PFSK-1 (cell line): ENCODE results near the gene MYO9A.

Experiments
- FOXP2 ChIP-seq: optimal IDR thresholded peaks from 2 replicates; pipeline ENCODE3; 2011; ENCODE audit warnings: borderline replicate concordance, control low read depth, inconsistent platforms; ENCODE audit not compliant: insufficient read depth; ENCODE audit errors: extremely low read length, extremely low read depth
- POLR2AphosphoS5 ChIP-seq: IDR thresholded peaks from 2 replicates; pipeline ENCODE4 v1.6.1; 2012; ENCODE audit warnings: low read depth, mild to moderate bottlenecking, control low read depth, low read length, moderate library complexity
- REST ChIP-seq, 2 experiments: IDR thresholded peaks; 2 replicates each; pipeline versions ENCODE4 v1.6.1 to v1.8.0; 2011 to 2012; ENCODE audit warnings: low read depth in 2 of 2, low read length in 2 of 2, control low read depth in 1 of 2, inconsistent platforms in 1 of 2, mild to moderate bottlenecking in 1 of 2, moderate library complexity in 1 of 2; ENCODE audit not compliant: insufficient read depth in 1 of 2
- SIN3A ChIP-seq: IDR thresholded peaks from 2 replicates; pipeline ENCODE4 v1.6.1; 2012; ENCODE audit warnings: mild to moderate bottlenecking, low read length, moderate library complexity, borderline replicate concordance; ENCODE audit not compliant: insufficient read depth
- TAF1 ChIP-seq: IDR thresholded peaks from 2 replicates; pipeline ENCODE4 v1.6.1; 2012; ENCODE audit warnings: low read length, control low read depth, borderline replicate concordance; ENCODE audit not compliant: insufficient read depth

GRCh38 chr15:72092691-72093090 lies 25.3 kb downstream of the MYO9A start:
- TF ChIP-seq POLR2AphosphoS5 (no peak), REST (IDR thresholded peaks at IDR 0.05; ENCODE audit: insufficient read depth in 1 of 2, low read depth in 2 of 2, low read length in 2 of 2) (no peak), TAF1 (no peak), SIN3A (no peak), FOXP2 (no peak)
